GM12872 (cell line): ENCODE data around the gene MTHFD1.

Source experiments
- TF ChIP-seq, protein P1 (sequence below): IDR thresholded peaks from 3 replicates; pipeline ENCODE4 v1.5.1; 2011; ENCODE audit warnings: low read depth, mild to moderate bottlenecking, low read length, moderate library complexity; ENCODE audit not compliant: insufficient read depth

The MTHFD1 gene

DNA sequence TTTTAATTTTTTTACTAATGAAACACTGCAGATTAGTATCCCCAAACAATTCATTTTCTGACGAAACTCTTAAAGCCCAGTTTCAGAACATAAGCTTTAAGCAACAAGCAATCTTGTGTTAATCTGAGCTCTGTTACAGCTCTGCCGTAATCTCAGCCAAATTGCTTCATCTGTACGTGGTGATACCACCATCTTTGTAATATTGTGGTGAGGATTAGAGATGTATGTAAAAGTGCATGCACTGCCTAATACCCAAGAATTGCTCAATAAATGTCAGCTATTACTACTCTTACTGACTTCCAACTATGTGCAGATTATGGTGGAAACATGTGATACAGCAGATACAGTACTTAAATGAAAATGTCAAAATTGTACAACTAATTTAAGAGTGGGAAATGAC lies 78.9 kb downstream of the MTHFD1 start:
- TF ChIP-seq, protein P1, sequence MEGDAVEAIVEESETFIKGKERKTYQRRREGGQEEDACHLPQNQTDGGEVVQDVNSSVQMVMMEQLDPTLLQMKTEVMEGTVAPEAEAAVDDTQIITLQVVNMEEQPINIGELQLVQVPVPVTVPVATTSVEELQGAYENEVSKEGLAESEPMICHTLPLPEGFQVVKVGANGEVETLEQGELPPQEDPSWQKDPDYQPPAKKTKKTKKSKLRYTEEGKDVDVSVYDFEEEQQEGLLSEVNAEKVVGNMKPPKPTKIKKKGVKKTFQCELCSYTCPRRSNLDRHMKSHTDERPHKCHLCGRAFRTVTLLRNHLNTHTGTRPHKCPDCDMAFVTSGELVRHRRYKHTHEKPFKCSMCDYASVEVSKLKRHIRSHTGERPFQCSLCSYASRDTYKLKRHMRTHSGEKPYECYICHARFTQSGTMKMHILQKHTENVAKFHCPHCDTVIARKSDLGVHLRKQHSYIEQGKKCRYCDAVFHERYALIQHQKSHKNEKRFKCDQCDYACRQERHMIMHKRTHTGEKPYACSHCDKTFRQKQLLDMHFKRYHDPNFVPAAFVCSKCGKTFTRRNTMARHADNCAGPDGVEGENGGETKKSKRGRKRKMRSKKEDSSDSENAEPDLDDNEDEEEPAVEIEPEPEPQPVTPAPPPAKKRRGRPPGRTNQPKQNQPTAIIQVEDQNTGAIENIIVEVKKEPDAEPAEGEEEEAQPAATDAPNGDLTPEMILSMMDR: no peak

DNA sequence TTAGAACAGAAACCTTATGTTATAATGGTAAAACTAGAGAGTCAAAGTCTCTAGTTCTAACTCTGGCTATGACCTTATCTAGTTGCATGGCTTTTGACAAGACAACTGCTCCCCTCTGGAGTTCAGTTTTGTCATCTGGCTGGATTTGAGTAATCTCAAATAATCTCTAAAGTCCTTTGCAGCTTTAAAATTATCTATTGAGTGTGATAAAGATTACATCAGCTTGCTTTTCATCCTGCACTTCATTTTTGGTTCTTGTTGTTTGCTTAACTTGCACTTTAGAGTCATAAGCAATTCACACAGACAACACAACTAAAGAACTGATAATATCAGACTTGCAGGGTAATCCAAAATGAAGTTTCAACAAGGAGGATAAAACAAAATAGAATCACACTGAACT lies 79.4 kb downstream of the MTHFD1 start:
- TF ChIP-seq, protein P1: no peak

DNA sequence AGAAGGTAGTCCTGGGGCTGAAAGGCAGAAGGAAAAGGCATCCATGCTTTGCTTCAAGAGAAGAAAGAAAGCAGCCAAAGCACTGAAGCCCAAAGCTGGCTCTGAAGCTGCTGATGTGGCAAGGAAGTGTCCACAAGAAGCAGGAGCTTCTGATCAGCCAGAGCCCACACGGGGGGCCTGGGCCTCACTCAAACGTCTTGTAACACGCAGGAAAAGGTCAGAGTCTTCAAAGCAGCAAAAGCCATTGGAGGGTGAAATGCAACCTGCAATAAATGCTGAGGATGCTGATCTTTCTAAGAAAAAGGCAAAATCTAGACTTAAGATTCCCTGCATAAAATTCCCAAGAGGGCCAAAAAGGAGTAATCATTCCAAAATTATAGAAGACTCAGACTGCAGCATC lies 80.3 kb downstream of the MTHFD1 start:
- TF ChIP-seq, protein P1: no peak

DNA sequence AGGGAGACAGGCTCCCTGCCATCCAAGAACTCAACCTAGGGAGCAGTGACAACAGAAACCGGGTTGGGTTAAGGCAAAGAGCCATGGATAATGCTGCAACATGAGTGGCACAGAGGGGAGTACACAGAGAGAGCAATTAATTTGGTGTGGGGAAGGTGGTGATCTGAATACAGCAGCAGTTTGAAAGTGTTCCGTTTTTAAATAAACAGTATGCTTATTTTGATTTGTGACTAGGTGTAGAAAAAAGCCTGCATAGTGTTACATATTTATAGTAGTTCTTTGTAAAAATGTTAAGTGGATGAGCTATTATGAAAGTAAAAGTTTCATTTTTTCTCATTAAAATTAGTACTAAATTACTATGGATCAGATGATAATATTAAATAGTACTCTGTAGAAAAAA lies 85.9 kb downstream of the MTHFD1 start:
- TF ChIP-seq, protein P1: no peak

DNA sequence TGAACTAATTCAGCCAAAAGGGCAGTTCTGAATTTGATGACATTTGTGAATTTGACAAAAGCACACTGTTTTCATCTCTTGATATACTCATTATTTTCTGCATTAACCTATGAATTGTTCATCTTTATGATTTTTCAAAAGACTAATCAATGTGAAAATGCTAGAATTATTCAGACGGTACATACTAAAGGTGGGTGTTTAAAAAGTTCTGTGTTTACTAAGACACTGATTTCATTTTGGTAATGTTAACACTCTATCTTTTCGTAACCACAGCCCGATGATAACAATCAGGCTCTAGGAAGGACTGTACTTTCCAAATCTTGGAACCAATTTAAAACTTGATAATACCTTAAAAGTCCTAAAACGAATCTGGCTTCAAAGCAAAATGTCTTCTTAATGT lies 86.5 kb downstream of the MTHFD1 start:
- TF ChIP-seq, protein P1: no peak

DNA sequence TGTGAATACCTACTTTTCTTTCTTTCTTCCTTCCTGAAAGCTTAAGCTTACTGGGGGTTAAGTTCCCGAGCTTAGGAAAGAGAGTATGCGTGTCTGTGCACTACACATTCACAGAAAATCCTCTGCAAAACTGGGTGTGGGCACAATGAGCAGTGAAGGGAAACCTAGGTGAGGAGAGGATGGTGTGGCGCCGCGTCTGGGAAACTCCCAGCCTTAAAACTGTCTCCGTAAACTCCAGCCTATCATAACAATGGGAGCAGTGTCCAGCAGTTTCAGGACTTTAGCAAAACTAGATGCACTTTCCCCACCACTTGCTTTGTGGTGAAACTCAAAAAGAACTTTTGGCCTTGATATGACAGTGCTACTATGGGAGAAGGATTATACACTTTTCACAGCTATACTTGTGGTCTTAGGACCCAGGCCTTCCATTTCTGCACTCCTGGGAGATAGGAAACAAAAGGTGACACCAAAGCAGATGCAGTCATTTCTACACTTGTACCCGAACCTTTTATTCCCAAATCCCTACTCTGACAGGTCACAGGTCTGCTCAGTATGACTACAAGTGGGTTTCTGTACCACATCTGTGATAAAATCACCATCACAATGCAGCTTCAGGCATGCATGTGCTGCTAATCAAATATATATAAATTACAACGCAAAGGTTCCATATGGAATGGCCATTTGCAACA lies 87.6 kb downstream of the MTHFD1 start:
- TF ChIP-seq, protein P1: no peak

DNA sequence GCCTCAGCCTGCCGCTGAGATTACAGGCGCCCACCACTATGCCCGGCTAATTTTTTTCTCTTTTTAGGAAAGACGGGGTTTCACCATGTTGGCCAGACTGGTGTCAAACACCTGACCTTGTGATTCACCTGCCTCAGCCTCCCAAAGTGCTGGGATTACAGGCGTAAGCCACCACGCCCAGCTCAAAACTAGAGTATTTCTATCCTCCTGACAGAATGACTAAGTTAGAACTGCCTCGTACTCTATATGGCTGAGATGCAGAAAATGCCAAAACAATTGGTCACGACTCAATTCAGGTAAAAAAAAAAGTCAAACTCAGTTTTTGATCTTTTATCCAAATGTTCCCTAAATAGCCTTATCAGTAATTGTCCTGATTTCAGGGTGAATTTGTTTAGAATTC lies 88.3 kb downstream of the MTHFD1 start:
- TF ChIP-seq, protein P1: no peak
